A549 (cell line): ENCODE results near the gene CR1. TPM values are rescaled to one million over a fixed set of nuclear protein-coding genes. Genes with fewer than 3 reads are reported as not detected.
"Not testable (repeated sequence)": the region's sequence is repeated elsewhere in the genome, so short reads cannot be mapped to it uniquely, and the experiment has no call there.

Source experiments
- ATAC-seq, 2 experiments: fragments of 200-7000 bp in 1 of 2; fragments of >200 bp in 1 of 2; cut with Nextera tagmentation in 1 of 2; cut with Tn5 transposase in 1 of 2; 3 replicates each; pipeline versions ENCODE4 v1.8.0 to v1.9.1; 2018 to 2020; ENCODE audit warnings: mild to moderate bottlenecking in 1 of 2, moderate library complexity in 1 of 2
- CTCF ChIA-PET: fragments of 300-600 bp; sonication (Branson Sonifier 250); formaldehyde crosslinking; extraction: SDS; loops from one replicate; lab custom pipeline; 2021; ENCODE audit warnings: antibody characterized with exemption, inconsistent platforms; lab: Yijun Ruan, JAX
- POLR2A ChIA-PET: fragments of 350-600 bp; formaldehyde crosslinking; extraction: SDS; loops from one replicate; lab custom pipeline; 2021; ENCODE audit warnings: antibody characterized with exemption, inconsistent platforms; lab: Yijun Ruan, JAX
- DNase-seq, 2 experiments: peaks; one replicate each; pipeline versions ENCODE4 v3.0.0 to v3.0.0-alpha.2; 2011 to 2016; ENCODE audit warnings: low read depth in 1 of 2, low spot score in 1 of 2
- FAIRE-seq: peaks from 2 replicates; lab custom pipeline; 2011; peaks lifted over from hg19 to GRCh38; lab: Jason Lieb, UNC
- H3K27ac ChIP-seq, 2 experiments: fragments of >200 bp; sonication (Bioruptor Twin); formaldehyde crosslinking; 3 replicates each; pipeline ENCODE4 v1.5.1; 2016 to 2017
- H3K4me1 ChIP-seq: fragments of >200 bp; sonication (Bioruptor Twin); formaldehyde crosslinking; 3 replicates; pipeline ENCODE4 v1.6.1; 2016
- H3K4me2 ChIP-seq: fragments of >200 bp; sonication (Bioruptor Twin); formaldehyde crosslinking; 3 replicates; pipeline ENCODE4 v1.6.1; 2016
- H3K4me3 ChIP-seq: fragments of >200 bp; sonication (Bioruptor Twin); formaldehyde crosslinking; 3 replicates; pipeline ENCODE4 v1.5.1; 2016
- H3K9me3 ChIP-seq: fragments of >200 bp; sonication (Bioruptor Twin); formaldehyde crosslinking; 3 replicates; pipeline ENCODE4 v1.6.1; 2016
- CTCF ChIP-seq: fragments of >200 bp; sonication (Bioruptor Twin); formaldehyde crosslinking; IDR thresholded peaks from 3 replicates; pipeline ENCODE4 v1.5.1; 2016
- PHF8 ChIP-seq: fragments of 200-600 bp; sonication (generic); IDR thresholded peaks from 2 replicates; pipeline ENCODE4 v1.6.1; 2016; ENCODE audit warnings: low read depth, mild to moderate bottlenecking, antibody characterized with exemption, moderate library complexity, borderline replicate concordance
- RAD21 ChIP-seq, 2 experiments: fragments of >200 bp in 1 of 2; sonication (Bioruptor Twin) in 1 of 2; formaldehyde crosslinking in 1 of 2; IDR thresholded peaks in 1 of 2; conservative IDR thresholded peaks in 1 of 2; 2 replicates in 1 of 2; 3 replicates in 1 of 2; pipeline ENCODE4 v1.6.1; 2012 to 2018; ENCODE audit warnings: inconsistent platforms in 1 of 2
- SMC3 ChIP-seq: fragments of >200 bp; sonication (Bioruptor Twin); formaldehyde crosslinking; IDR thresholded peaks from 3 replicates; pipeline ENCODE4 v1.6.1; 2018; ENCODE audit warnings: inconsistent platforms
- WGBS: methylation state at CpG from one replicate; pipeline ENCODE4 v1.1.6; 2017; ENCODE audit errors: missing lambda C conversion rate; 5-methylcytosine and 5-hydroxymethylcytosine counted together
- polyA plus RNA-seq, 4 experiments: library from polyadenylated mRNA; depleted of rRNA in 3 of 4; stranded (reverse); fragments of >200 nt; fragmentation: RNase III in 1 of 4; extraction: RNeasy Plus Mini Kit Qiagen cat#74134 plus additional on column Dnase treatment in 1 of 4; gene quantifications; 2 replicates in 3 of 4; 3 replicates in 1 of 4; pipeline ENCODE4 v1.2.3, GENCODE V29; 2011 to 2017

Gene CR1
- polyA plus RNA-seq, 2 of the 4 experiments (the other 2 are of a cell fraction): not detected

GRCh38 chr1:207536263-207536662 is 40.3 kb downstream of the CR1 start:
- FAIRE-seq: not testable (repeated sequence)

GRCh38 chr1:207546677-207547357 is 50.9 kb downstream of the CR1 start:
- ATAC-seq: peak; percentile 82 to 86
- CTCF ChIA-PET: not testable (repeated sequence)

More at GRCh38 chr1:207536263-207536662, 40.3 kb downstream of the CR1 start:
- no CpG with 5 or more reads among the region's 5 CpGs for WGBS
- H3K4me1 ChIP-seq, CTCF ChIA-PET, ATAC-seq, POLR2A ChIA-PET, H3K4me3 ChIP-seq, DNase-seq, H3K4me2 ChIP-seq, H3K27ac ChIP-seq, H3K9me3 ChIP-seq: not testable (repeated sequence)

GRCh38 chr1:207554823-207555222 is 58.9 kb downstream of the CR1 start:
- FAIRE-seq, DNase-seq, ATAC-seq, CTCF ChIA-PET, H3K9me3 ChIP-seq, H3K27ac ChIP-seq, H3K4me2 ChIP-seq, POLR2A ChIA-PET, H3K4me3 ChIP-seq, H3K4me1 ChIP-seq: not testable (repeated sequence)
- WGBS: no CpG with 5 or more reads among the region's 5 CpGs

More at GRCh38 chr1:207546677-207547357, 50.9 kb downstream of the CR1 start:
- DNase-seq, H3K9me3 ChIP-seq, H3K4me2 ChIP-seq, FAIRE-seq, POLR2A ChIA-PET, H3K4me1 ChIP-seq, H3K4me3 ChIP-seq, H3K27ac ChIP-seq: not testable (repeated sequence)
- no CpG with 5 or more reads among the region's 5 CpGs for WGBS

- DNase-seq (peak in 1 of 2 experiments; percentile 27), FAIRE-seq (no peak), ATAC-seq (peak; percentile 86 to 92)
- no peak overlapping the region for H3K4me3 ChIP-seq
- no peak overlapping the region for H3K27ac ChIP-seq
- WGBS: 25% methylated on average over 4 of the region's 4 CpGs
- ChIA-PET CTCF (interaction anchor here (0.6 to 2.3 kb wide), 7 partner anchors 12 to 1090 kb away, joined by 3 to 11 read pairs (median 3); no protein-coding TSS in a partner anchor), POLR2A (no interaction called here)
- H3K4me1 ChIP-seq: no peaks in the 10 kb centered on the region
- H3K9me3 ChIP-seq: no peaks in the 10 kb centered on the region
- TF ChIP-seq CTCF: peak; percentile 41
- TF ChIP-seq PHF8: no peak
- TF ChIP-seq RAD21 (conservative IDR thresholded peaks at IDR 0.05 in 1 of 2, IDR thresholded peaks at IDR 0.05 in 1 of 2): peak; percentile 25 to 41; a peak in 4 of 5 replicates
- TF ChIP-seq SMC3: 0 out of 3 replicates have a peak, but pooled peaks have one; percentile 8
- no peak overlapping the region for H3K4me2 ChIP-seq
These were observed 69.8 kb downstream of the CR1 start for GRCh38 chr1:207565546-207566468.

- no CpG with 5 or more reads among the region's 5 CpGs for WGBS
- H3K27ac ChIP-seq, H3K4me2 ChIP-seq, H3K9me3 ChIP-seq, POLR2A ChIA-PET, H3K4me1 ChIP-seq, CTCF ChIA-PET, FAIRE-seq, ATAC-seq, DNase-seq, H3K4me3 ChIP-seq: not testable (repeated sequence)
These were observed 76.0 kb downstream of the CR1 start for GRCh38 chr1:207571926-207572325.

- POLR2A ChIA-PET, H3K4me1 ChIP-seq, FAIRE-seq, H3K9me3 ChIP-seq, DNase-seq, CTCF ChIA-PET, ATAC-seq, H3K4me2 ChIP-seq, H3K27ac ChIP-seq, H3K4me3 ChIP-seq: not testable (repeated sequence)
- WGBS: 45% methylated on average over 5 of the region's 5 CpGs
These were observed 77.1 kb downstream of the CR1 start for GRCh38 chr1:207573074-207573473.

- FAIRE-seq, POLR2A ChIA-PET, H3K4me3 ChIP-seq, ATAC-seq, H3K4me1 ChIP-seq, DNase-seq, H3K9me3 ChIP-seq, H3K4me2 ChIP-seq, H3K27ac ChIP-seq: not testable (repeated sequence)
- 62% methylated on average over 4 of the region's 4 CpGs for WGBS
- CTCF ChIA-PET: interaction anchor here (1.0 kb wide), 1 partner anchor 222 kb away, joined by 3 read pairs; no protein-coding TSS in a partner anchor
These were observed 79.4 kb downstream of the CR1 start for GRCh38 chr1:207575381-207575780.
